Dendritic cell treated with granulocyte-macrophage colony-stimulating factor and Interleukin-4, amounts not matched to agents 40 ng/mL and 50 ng/mL, for 4 days (primary cell): ENCODE measurements around the gene CDH19.

ENCODE experiments used
- H3K27ac Mint-ChIP-seq: one replicate; pipeline ENCODE4 v1.8.0; 2022; ENCODE audit warnings: mild to moderate bottlenecking, mixed read lengths
- H3K27me3 Mint-ChIP-seq: one replicate; pipeline ENCODE4 v1.8.0; 2022; ENCODE audit warnings: mild to moderate bottlenecking, mixed read lengths
- H3K36me3 Mint-ChIP-seq: one replicate; pipeline ENCODE4 v1.8.0; 2022; ENCODE audit warnings: low read depth, mixed read lengths
- H3K4me1 Mint-ChIP-seq: one replicate; pipeline ENCODE4 v1.8.0; 2022; ENCODE audit warnings: low read depth, mixed read lengths
- H3K4me3 Mint-ChIP-seq: one replicate; pipeline ENCODE4 v1.8.0; 2022; ENCODE audit warnings: mild to moderate bottlenecking, moderate library complexity, mixed read lengths
- H3K9me3 Mint-ChIP-seq: one replicate; pipeline ENCODE4 v1.8.0; 2022; ENCODE audit warnings: mixed read lengths
- intact Hi-C: fragments of 100-400 bp; cut with micrococcal nuclease; formaldehyde crosslinking; loops from one replicate; pipeline ENCODE4 v1.15.0; 2022

CDH19 gene

GRCh38 chr18:66607632-66608031, 3.7 kb upstream of the CDH19 start:
- H3K4me3 Mint-ChIP-seq, result no peak overlapping the region
- H3K27ac Mint-ChIP-seq, result no peak overlapping the region
- intact Hi-C loops, result no loop called here
- no peaks in the 10 kb centered on the region for H3K27me3 Mint-ChIP-seq
- H3K9me3 Mint-ChIP-seq, result no peaks in the 10 kb centered on the region
- H3K36me3 Mint-ChIP-seq, result no peaks in the 10 kb centered on the region
- H3K4me1 Mint-ChIP-seq, result peaks cover 5% of the 10 kb centered on the region

DNA sequence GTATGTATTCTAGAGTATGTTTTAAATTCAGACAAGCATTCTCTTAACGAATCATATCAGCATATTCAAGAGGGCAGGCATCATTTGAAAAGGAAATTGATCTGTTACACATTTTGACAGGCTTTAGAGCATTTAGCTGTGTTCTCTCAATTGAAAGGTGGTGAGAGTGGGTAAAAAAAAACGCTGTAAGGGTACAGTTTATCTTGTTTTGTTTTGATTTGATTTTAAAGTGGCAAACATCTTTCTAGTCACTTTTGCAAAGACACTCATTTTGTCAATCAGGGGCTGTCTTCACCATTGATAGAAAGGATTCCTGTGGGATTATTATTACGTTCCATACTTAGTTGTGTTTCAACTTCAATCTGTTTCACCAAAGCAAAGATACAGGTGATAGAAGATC, 2.2 kb downstream of the CDH19 start:
- intact Hi-C loops, result no loop called here
- H3K9me3 Mint-ChIP-seq, result no peaks in the 10 kb centered on the region
- no peak overlapping the region for H3K4me3 Mint-ChIP-seq
- no peaks in the 10 kb centered on the region for H3K4me1 Mint-ChIP-seq
- H3K27ac Mint-ChIP-seq, result no peak overlapping the region
- H3K27me3 Mint-ChIP-seq, result no peaks in the 10 kb centered on the region
- H3K36me3 Mint-ChIP-seq, result no peaks in the 10 kb centered on the region

DNA sequence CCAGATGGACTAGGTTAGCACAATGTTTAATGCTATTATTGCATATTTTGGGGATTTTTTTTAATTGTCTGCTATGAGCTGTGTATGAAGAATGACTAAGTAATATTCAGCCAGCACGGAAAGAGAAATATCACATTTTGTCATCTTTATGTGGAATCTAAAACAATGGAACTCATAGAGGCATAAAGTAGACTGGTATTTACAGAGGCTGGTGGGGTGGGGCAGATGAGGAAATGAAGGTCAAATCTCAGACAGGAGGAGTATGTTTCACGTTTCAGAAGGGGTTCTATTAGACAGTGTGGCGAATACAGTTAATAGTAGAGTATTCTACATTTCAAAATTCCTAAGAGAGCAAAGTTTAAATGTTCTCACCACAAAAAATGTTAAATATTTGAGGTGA, 4.7 kb downstream of the CDH19 start:
- Mint-ChIP-seq H3K36me3 (no peaks in the 10 kb centered on the region), H3K27me3 (no peaks in the 10 kb centered on the region), H3K4me1 (no peaks in the 10 kb centered on the region), H3K9me3 (peaks cover 6% of the 10 kb centered on the region), H3K4me3 (no peak overlapping the region), H3K27ac (no peak overlapping the region)
- intact Hi-C loops, result no loop called here

DNA sequence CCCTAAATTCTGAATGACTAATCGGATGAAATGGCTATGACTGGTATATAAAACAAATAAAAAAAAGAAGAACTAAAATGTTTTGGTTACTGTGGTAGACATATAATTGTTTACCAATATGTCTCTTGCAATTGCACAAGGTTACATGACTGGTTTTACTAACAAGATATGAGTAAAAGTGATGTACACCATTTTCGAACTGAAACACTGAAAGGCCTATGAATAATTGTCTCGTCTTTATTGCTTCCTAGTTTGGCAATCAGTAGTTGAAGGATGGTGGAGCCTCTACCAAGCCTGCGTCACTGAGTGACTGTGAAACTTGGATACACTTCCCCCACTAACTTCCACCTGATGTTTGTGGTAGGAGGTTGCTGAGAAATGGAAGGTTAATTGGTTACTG, 16.5 kb downstream of the CDH19 start:
- intact Hi-C loops, result no loop called here
- Mint-ChIP-seq H3K9me3 (no peaks in the 10 kb centered on the region), H3K27me3 (no peaks in the 10 kb centered on the region), H3K4me1 (no peaks in the 10 kb centered on the region), H3K27ac (no peak overlapping the region), H3K4me3 (no peak overlapping the region), H3K36me3 (no peaks in the 10 kb centered on the region)

DNA sequence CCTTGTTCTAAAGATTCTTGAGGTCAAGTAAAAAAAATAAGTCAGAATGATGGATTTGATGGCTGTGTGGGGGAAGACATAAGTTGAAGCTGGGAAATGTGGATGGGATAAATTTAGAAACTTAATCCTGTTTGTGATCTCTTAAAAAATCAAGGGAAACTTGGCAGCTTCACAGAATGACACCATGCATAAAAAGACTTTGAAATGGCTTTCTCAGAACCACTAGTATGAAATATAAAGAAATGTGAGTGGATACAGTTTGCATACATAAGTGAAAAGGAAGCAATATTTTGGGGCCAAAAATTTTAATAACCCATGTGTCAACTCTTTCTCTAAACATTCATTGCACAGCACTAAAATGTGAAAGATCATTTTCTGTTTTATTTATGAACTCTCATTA, 21.7 kb downstream of the CDH19 start:
- Mint-ChIP-seq H3K4me1 (no peaks in the 10 kb centered on the region), H3K27me3 (no peaks in the 10 kb centered on the region), H3K4me3 (no peak overlapping the region), H3K27ac (no peak overlapping the region), H3K9me3 (no peaks in the 10 kb centered on the region), H3K36me3 (no peaks in the 10 kb centered on the region)
- intact Hi-C loops, result no loop called here

DNA sequence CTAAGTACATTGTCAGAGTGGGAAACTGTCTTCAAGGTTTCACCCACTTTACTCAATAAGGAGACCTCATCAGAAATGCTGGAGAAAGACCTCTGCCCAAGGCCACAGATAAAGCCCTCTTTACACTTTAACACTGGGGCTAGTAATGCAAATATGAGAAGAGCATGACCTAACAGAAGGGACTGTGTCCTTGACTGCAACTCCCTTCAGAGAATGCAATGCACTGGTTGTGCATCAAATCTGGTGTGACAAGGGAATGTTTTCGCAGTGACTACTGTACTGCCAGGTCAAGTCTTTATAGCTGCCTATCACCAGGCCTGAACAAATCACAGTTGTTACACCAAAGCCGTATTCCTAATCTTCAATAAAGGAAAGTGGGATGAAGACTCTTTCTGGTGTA, 28.6 kb downstream of the CDH19 start:
- H3K36me3 Mint-ChIP-seq, result no peaks in the 10 kb centered on the region
- no peaks in the 10 kb centered on the region for H3K27me3 Mint-ChIP-seq
- no peaks in the 10 kb centered on the region for H3K9me3 Mint-ChIP-seq
- H3K4me1 Mint-ChIP-seq, result no peaks in the 10 kb centered on the region
- intact Hi-C loops, result no loop called here
- H3K27ac Mint-ChIP-seq, result no peak overlapping the region
- no peak overlapping the region for H3K4me3 Mint-ChIP-seq

- H3K36me3 Mint-ChIP-seq, result no peaks in the 10 kb centered on the region
- H3K4me1 Mint-ChIP-seq, result no peaks in the 10 kb centered on the region
- no peaks in the 10 kb centered on the region for H3K27me3 Mint-ChIP-seq
- intact Hi-C loops, result no loop called here
- no peak overlapping the region for H3K4me3 Mint-ChIP-seq
- no peak overlapping the region for H3K27ac Mint-ChIP-seq
- no peaks in the 10 kb centered on the region for H3K9me3 Mint-ChIP-seq
Measured at GRCh38 chr18:66571845-66572244, 32.0 kb downstream of the CDH19 start.

DNA sequence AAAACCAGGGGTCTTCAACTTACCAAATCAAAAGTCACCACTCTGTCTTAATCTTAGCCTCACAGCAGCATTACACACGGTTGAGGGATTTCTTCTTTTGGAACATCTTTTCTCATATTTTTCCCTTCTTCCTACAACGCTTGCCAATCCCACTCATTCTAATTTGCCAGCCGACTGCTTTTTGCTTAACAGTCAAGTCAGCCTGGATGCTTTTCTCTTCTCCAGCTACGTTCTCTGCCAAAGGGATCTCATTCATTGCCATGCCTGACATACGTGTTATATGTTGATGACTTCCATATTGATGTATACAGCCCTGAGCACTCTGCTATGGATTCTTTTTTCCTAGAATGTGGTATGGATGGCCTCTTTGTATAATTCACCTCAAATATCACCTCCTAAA, 37.3 kb downstream of the CDH19 start:
- H3K9me3 Mint-ChIP-seq, result no peaks in the 10 kb centered on the region
- H3K4me3 Mint-ChIP-seq, result no peak overlapping the region
- no peaks in the 10 kb centered on the region for H3K4me1 Mint-ChIP-seq
- H3K36me3 Mint-ChIP-seq, result no peaks in the 10 kb centered on the region
- no peaks in the 10 kb centered on the region for H3K27me3 Mint-ChIP-seq
- H3K27ac Mint-ChIP-seq, result no peak overlapping the region
- intact Hi-C loops, result no loop called here

- Mint-ChIP-seq H3K4me3 (no peak overlapping the region), H3K27ac (no peak overlapping the region)
- intact Hi-C loops, result no loop called here
Measured at GRCh38 chr18:66564236-66564635, 39.7 kb downstream of the CDH19 start.

GRCh38 chr18:66562279-66562678, 41.6 kb downstream of the CDH19 start:
- intact Hi-C loops, result no loop called here
- no peaks in the 10 kb centered on the region for H3K27me3 Mint-ChIP-seq
- H3K36me3 Mint-ChIP-seq, result no peaks in the 10 kb centered on the region
- no peak overlapping the region for H3K27ac Mint-ChIP-seq
- H3K9me3 Mint-ChIP-seq, result no peaks in the 10 kb centered on the region
- no peaks in the 10 kb centered on the region for H3K4me1 Mint-ChIP-seq
- no peak overlapping the region for H3K4me3 Mint-ChIP-seq

More at GRCh38 chr18:66564236-66564635, 39.7 kb downstream of the CDH19 start:
- Mint-ChIP-seq H3K4me1 (no peaks in the 10 kb centered on the region), H3K27me3 (no peaks in the 10 kb centered on the region), H3K36me3 (no peaks in the 10 kb centered on the region), H3K9me3 (no peaks in the 10 kb centered on the region)

DNA sequence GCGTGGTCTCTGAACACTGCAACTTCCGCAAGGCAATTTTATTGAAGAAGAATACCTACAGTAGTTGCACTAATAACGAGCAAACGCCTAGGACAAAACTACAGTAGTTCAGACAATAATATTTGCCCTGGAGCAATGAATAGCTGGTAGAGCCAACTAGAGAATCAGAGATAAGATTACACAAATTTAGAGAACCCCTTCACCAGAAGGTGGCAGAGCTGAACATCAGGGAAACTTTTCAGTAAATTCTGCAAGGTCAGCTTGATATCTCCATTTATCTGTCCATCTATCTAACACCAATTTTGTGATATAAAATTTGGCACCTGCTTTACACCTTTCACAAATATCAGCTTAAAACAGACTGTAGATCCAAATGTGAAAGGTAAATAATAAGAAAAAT, 43.8 kb downstream of the CDH19 start:
- intact Hi-C loops, result loop anchor here (1.0 to 2.0 kb wide), 2 partner anchors 189 to 313 kb away; no protein-coding TSS in a partner anchor
- no peak overlapping the region for H3K4me3 Mint-ChIP-seq
- no peaks in the 10 kb centered on the region for H3K36me3 Mint-ChIP-seq
- H3K9me3 Mint-ChIP-seq, result no peaks in the 10 kb centered on the region
- H3K4me1 Mint-ChIP-seq, result no peaks in the 10 kb centered on the region
- H3K27ac Mint-ChIP-seq, result no peak overlapping the region
- no peaks in the 10 kb centered on the region for H3K27me3 Mint-ChIP-seq

GRCh38 chr18:66558773-66559172, 45.1 kb downstream of the CDH19 start:
- Mint-ChIP-seq H3K36me3 (no peaks in the 10 kb centered on the region), H3K4me1 (no peaks in the 10 kb centered on the region), H3K27me3 (no peaks in the 10 kb centered on the region), H3K9me3 (no peaks in the 10 kb centered on the region), H3K4me3 (no peak overlapping the region), H3K27ac (no peak overlapping the region)
- intact Hi-C loops, result loop anchor here (5.0 kb wide), 1 partner anchor 644 kb away; no protein-coding TSS in a partner anchor

DNA sequence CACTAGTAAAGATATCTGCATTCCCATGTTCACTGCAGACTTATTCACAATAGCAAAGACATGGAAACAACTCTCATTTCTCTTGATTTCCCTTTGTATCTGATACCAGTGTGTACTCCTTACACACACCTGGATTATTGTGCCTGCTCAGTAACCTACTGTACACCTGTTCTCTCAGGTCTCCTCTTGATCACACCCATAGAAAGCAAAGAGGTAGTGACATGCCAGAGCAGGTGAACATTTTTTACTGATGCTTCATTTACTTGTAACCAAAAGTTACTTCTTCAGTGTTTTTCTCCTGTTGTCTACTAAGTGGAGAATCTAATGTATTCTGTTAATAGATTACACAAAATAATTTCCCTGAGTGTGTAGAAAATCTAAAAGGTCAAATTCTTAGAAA, 46.8 kb downstream of the CDH19 start:
- no peak overlapping the region for H3K4me3 Mint-ChIP-seq
- no peak overlapping the region for H3K27ac Mint-ChIP-seq
- H3K9me3 Mint-ChIP-seq, result no peaks in the 10 kb centered on the region
- H3K4me1 Mint-ChIP-seq, result no peaks in the 10 kb centered on the region
- H3K27me3 Mint-ChIP-seq, result no peaks in the 10 kb centered on the region
- no peaks in the 10 kb centered on the region for H3K36me3 Mint-ChIP-seq
- intact Hi-C loops, result loop anchor here (5.0 kb wide), 1 partner anchor 645 kb away; no protein-coding TSS in a partner anchor

DNA sequence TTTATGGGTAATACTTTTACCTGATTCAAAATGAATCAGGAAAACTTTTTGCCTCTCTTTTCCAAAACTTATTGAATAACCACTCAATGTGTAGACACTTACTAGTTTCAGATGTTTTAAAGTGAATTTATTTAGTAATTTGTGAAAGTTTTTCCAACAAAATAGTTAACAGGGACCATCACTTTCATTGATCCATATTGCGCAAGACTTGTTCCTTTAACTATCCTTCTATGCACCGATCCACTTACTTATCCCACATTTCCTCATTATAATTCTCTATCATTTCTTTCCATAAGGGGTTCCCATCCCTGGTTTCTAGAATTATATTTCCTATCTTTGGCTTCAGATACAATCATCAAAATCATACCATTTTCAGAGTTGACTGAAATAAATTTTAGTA, 48.3 kb downstream of the CDH19 start:
- Mint-ChIP-seq H3K27me3 (no peaks in the 10 kb centered on the region), H3K4me1 (no peaks in the 10 kb centered on the region), H3K27ac (no peak overlapping the region), H3K4me3 (no peak overlapping the region), H3K9me3 (no peaks in the 10 kb centered on the region), H3K36me3 (no peaks in the 10 kb centered on the region)
- intact Hi-C loops, result loop anchor here (5.0 kb wide), 1 partner anchor 647 kb away; no protein-coding TSS in a partner anchor

DNA sequence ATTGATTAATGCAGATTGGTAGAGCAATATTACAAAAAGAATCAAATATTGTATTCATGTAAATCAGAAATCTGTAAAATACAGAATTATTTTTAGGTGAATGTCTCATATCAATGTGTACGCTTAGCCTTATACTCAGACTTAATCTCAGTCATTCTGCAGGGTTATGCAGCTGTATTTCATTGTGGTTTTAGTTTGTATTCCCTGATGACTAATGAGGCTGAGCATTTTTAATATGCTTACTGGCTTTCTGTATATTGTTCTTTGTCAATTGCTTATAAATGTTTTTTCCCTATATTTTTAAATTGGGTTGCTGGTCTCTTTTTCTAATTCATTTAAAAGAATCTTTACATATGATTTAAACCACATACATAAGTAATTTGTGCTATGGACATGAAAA, 50.1 kb downstream of the CDH19 start:
- Mint-ChIP-seq H3K4me3 (no peak overlapping the region), H3K36me3 (no peaks in the 10 kb centered on the region), H3K4me1 (no peaks in the 10 kb centered on the region), H3K9me3 (no peaks in the 10 kb centered on the region), H3K27me3 (no peaks in the 10 kb centered on the region), H3K27ac (no peak overlapping the region)
- intact Hi-C loops, result no loop called here
